ENCODE results near the gene MPP2.

The MPP2 gene

DNA sequence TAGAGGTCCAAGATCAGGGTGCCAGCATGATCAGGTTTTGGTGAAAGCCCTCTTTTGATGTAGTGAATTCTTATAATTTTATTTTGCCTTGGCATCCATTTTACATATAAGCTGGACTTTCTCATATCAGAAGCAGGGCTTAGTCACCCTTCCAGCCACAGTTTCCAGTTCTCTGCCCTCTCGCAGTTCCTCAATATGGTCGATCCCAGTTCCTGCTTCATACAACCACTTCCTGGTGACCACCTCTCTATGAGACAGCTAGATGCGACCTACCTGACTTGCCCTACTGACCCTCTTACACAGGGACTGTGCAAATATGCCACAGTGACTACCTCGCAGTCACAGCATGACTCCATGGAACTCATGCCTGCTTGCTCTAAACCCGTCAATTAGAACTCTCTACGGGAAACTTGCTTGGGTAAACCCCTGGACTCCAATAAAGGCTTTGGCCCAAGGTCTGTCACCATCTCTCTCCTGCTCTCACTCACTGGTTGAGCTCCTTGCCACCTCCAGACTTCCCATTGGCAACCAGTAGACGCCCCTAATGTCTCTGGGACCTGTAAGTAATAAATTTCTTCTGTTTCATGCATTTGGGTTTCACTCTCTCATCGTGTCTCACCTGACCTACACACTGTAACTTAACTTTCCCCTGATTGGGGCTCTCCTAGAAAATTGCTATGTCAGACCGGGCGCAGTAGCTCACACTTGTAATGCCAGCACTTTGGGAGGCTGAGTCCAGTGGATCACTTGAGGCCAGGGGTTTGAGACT is 38.9 kb downstream of the MPP2 start:
- Histone ChIP-seq H3K36me3 (ENCODE audit: insufficient read depth, low read depth, low read length) (no peaks in the 10 kb centered on the region), H3K9me3 (ENCODE audit: insufficient read depth, low read depth, low read length) (no peaks in the 10 kb centered on the region), H3K4me3 (ENCODE audit: low read length) (no peak overlapping the region), H3K27ac (ENCODE audit: low read length) (no peak overlapping the region), H3K9ac (ENCODE audit: low read depth, low read length) (no peak overlapping the region), H3K27me3 (ENCODE audit: insufficient read depth, low read length) (0 out of 2 replicates have a peak, but pooled peaks cover 8% of the 10 kb centered on the region), H3K4me1 (ENCODE audit: insufficient read depth, low read length) (no peaks in the 10 kb centered on the region)

DNA sequence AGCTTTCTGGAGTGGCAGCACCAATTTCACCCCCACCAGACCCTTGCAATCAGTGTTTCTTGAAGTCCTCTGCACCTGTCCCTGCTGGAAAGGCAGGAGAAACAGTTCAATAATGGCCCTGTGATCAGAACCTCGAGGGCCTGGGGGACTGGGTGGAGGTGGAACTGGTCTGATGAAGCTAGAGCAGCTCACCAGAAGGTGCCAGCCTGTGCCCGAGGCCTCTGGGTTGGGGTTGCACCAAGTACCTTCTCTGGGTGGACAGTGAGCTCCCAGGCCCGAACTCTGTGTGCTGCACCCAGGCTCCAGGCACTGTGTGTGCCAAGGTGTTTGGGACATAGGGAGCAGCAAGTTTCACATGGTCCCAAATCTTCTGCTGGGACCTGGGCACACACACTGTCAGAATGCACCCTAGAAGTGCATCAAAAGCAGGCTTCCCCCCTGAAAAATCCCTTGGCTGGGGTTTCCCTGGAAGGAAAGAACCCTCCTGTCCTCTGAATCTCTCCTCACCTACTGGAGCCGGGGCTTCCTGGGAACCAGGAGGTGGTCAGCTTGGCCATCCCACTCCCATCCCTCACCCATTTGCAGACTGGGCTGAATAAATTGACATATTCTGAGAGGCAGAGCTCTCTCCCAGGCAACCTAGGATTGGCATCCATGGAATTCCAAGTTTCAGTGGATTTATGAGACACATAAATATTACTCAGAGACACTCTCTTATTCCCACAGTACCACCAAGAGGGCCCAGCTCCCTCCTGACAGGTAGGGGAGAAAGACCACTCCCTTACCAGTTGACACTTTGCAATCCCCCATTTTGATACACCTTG is 43.0 kb downstream of the MPP2 start:
- H3K27me3 ChIP-seq (ENCODE audit: insufficient read depth, low read length), result 0 out of 2 replicates have a peak, but pooled peaks cover 8% of the 10 kb centered on the region
- no peaks in the 10 kb centered on the region for H3K36me3 ChIP-seq (ENCODE audit: insufficient read depth, low read depth, low read length)
- H3K9ac ChIP-seq (ENCODE audit: low read depth, low read length), result no peak overlapping the region
- no peaks in the 10 kb centered on the region for H3K9me3 ChIP-seq (ENCODE audit: insufficient read depth, low read depth, low read length)
- H3K4me1 ChIP-seq (ENCODE audit: insufficient read depth, low read length), result no peaks in the 10 kb centered on the region
- H3K27ac ChIP-seq (ENCODE audit: low read length), result no peak overlapping the region
- no peak overlapping the region for H3K4me3 ChIP-seq (ENCODE audit: low read length)

DNA sequence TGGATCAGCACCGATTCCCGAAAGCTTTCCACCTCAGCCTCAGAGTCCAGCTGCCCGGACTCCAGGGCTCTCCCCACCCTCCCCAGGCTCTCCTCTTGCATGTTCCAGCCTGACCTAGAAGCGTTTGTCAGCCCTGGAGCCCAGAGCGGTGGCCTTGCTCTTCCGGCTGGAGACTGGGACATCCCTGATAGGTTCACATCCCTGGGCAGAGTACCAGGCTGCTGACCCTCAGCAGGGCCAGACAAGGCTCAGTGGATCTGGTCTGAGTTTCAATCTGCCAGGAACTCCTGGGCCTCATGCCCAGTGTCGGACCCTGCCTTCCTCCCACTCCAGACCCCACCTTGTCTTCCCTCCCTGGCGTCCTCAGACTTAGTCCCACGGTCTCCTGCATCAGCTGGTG is 45.4 kb downstream of the MPP2 start:
- Histone ChIP-seq H3K9me3 (ENCODE audit: insufficient read depth, low read depth, low read length) (no peaks in the 10 kb centered on the region), H3K27ac (ENCODE audit: low read length) (no peak overlapping the region), H3K9ac (ENCODE audit: low read depth, low read length) (no peak overlapping the region), H3K27me3 (ENCODE audit: insufficient read depth, low read length) (0 out of 2 replicates have a peak, but pooled peaks cover under 1% of the 10 kb centered on the region), H3K4me1 (ENCODE audit: insufficient read depth, low read length) (no peaks in the 10 kb centered on the region), H3K4me3 (ENCODE audit: low read length) (no peak overlapping the region), H3K36me3 (ENCODE audit: insufficient read depth, low read depth, low read length) (no peaks in the 10 kb centered on the region)

DNA sequence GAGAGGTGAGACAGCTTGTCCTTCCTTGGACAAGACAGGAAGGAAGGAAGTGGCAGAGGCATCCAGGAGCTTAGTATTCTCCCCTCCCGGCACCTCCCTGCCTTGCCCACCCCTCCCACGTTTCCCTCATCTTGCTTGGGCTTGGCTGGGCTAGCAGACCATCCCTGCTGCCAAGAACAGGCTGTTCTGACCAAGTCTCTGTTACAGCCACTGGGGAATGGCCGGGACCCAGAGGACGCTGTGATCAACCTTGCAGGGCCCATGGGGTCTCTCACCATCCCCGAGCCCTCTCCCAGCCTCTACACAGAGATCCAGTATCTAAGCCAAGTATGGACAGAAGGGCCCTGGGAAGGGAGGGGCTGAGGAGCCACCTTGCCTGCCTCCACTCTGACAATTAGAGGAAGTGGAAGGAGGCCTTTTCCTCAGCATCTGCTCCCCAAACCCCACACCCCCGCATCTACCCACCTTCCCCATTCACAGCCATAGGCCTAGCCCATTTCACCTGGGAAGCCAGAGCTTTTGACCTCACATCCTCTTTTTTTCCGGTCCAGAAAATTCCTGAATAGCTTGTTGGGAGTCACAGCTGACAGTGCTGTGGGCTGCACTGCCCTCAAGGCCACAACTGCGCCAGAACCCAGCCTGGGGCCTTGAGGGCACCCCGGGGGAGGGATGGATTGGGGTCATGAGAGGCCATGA is 46.3 kb downstream of the MPP2 start:
- H3K36me3 ChIP-seq (ENCODE audit: insufficient read depth, low read depth, low read length), result no peaks in the 10 kb centered on the region
- H3K4me3 ChIP-seq (ENCODE audit: low read length), result no peak overlapping the region
- H3K4me1 ChIP-seq (ENCODE audit: insufficient read depth, low read length), result no peaks in the 10 kb centered on the region
- H3K27ac ChIP-seq (ENCODE audit: low read length), result no peak overlapping the region
- H3K9ac ChIP-seq (ENCODE audit: low read depth, low read length), result no peak overlapping the region
- no peaks in the 10 kb centered on the region for H3K27me3 ChIP-seq (ENCODE audit: insufficient read depth, low read length)
- H3K9me3 ChIP-seq (ENCODE audit: insufficient read depth, low read depth, low read length), result no peaks in the 10 kb centered on the region

DNA sequence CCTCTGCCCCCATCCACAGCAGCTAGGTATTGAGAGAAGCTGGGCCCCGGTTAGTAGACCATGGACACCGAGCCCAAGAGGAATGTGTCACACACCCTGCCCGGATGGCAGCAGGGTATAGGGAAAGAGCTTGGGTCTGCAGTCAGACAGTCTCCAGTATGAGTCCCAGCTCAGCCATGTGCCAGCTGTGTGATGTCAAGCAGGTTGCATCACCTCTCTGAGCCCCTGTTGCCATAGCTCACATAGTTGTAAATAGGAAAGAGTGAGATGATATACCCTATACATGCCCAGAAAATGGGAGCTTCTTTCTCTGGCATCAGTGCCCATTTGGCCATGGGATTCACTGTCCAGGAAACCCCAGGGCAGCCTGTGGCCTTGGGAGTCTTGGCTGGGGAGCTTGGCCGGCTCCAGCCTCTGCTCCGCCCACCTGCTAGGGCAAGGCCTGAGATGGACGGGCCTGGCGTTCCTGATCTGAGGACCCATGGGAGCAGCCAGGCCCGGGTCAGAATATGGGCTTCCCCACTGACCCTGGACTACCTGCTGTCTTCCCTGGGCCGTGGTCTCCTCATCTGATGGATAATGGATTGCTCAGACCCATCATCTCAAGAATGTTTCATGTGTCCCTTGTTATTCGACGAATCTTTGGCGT is 47.1 kb downstream of the MPP2 start:
- no peak overlapping the region for H3K27ac ChIP-seq (ENCODE audit: low read length)
- no peak overlapping the region for H3K9ac ChIP-seq (ENCODE audit: low read depth, low read length)
- no peaks in the 10 kb centered on the region for H3K9me3 ChIP-seq (ENCODE audit: insufficient read depth, low read depth, low read length)
- no peaks in the 10 kb centered on the region for H3K36me3 ChIP-seq (ENCODE audit: insufficient read depth, low read depth, low read length)
- no peaks in the 10 kb centered on the region for H3K27me3 ChIP-seq (ENCODE audit: insufficient read depth, low read length)
- no peaks in the 10 kb centered on the region for H3K4me1 ChIP-seq (ENCODE audit: insufficient read depth, low read length)
- H3K4me3 ChIP-seq (ENCODE audit: low read length), result no peak overlapping the region

DNA sequence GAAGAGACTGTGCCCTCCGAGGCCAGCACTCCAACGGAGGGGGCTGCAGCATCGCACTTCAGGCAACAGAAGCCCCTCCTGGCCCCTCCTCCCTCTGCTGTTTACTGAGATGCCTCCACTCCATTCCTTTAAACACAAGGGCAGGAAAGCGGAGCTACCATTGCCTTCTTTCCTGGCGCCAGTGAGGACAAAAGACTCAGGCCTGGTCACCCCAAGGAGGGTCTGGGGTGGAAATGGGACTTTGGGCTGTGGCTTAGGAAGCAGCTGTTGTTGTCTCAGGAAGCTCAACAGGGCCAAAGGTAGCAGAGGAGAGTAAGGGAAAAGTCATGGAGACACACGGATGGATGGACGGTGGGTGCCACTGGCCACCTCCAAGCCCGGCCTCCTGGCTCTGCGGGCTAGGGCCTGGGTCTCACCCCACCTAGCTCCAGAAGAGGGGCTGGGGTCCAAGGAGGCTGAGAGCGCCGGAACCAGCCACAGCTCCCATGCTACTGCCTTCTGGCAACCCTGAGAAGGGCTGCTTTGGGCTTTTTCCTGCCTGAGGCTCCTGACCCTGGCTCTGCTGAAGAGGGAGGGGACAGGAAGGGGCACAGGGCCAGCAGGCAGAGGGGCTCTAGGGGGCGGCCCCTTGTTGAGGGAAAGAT is 49.3 kb downstream of the MPP2 start:
- no peak overlapping the region for H3K4me3 ChIP-seq (ENCODE audit: low read length)
- no peaks in the 10 kb centered on the region for H3K9me3 ChIP-seq (ENCODE audit: insufficient read depth, low read depth, low read length)
- no peaks in the 10 kb centered on the region for H3K4me1 ChIP-seq (ENCODE audit: insufficient read depth, low read length)
- H3K9ac ChIP-seq (ENCODE audit: low read depth, low read length), result no peak overlapping the region
- H3K36me3 ChIP-seq (ENCODE audit: insufficient read depth, low read depth, low read length), result no peaks in the 10 kb centered on the region
- H3K27ac ChIP-seq (ENCODE audit: low read length), result no peak overlapping the region
- no peaks in the 10 kb centered on the region for H3K27me3 ChIP-seq (ENCODE audit: insufficient read depth, low read length)

DNA sequence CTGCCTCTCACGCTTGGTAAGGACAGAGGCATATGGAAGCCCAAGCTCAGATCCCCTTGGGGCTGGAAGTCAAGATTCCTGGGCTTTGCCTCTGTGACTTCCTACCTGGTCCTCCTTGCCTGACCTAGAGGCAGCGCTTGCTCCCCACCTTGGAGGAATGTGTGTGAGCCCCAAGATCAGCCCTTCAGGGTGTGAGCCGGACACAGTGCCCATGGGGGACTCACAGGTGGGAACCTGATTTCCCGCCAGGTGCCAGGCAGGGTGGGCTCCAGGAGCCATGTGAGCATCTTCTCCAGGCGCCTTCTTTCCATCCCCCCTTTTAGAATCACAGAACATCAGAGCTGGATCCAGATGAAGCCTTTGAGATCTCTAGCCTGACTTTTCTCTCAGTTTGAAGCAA is 50.2 kb downstream of the MPP2 start:
- Histone ChIP-seq H3K9me3 (ENCODE audit: insufficient read depth, low read depth, low read length) (no peaks in the 10 kb centered on the region), H3K27ac (ENCODE audit: low read length) (no peak overlapping the region), H3K9ac (ENCODE audit: low read depth, low read length) (no peak overlapping the region), H3K27me3 (ENCODE audit: insufficient read depth, low read length) (no peaks in the 10 kb centered on the region), H3K36me3 (ENCODE audit: insufficient read depth, low read depth, low read length) (no peaks in the 10 kb centered on the region), H3K4me3 (ENCODE audit: low read length) (no peak overlapping the region), H3K4me1 (ENCODE audit: insufficient read depth, low read length) (no peaks in the 10 kb centered on the region)

DNA sequence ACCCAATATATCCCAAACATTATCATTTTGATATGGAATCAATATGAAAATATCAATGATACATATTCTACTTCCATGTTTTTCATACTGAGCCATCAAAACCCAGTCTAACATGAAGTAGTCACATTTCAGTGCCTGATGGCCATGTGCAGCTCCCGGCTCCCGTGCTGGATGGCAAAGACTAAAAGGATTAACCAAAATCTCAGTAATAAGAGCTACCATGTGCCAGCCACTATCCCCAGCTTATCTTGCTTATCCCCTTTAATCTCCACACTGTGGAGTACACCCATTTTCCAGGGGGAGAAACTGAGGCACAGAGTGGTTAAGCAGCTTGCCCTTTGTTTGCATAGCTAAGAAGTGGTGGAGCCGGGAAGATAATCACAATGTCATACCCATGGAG is 51.2 kb downstream of the MPP2 start:
- no peak overlapping the region for H3K27ac ChIP-seq (ENCODE audit: low read length)
- H3K9ac ChIP-seq (ENCODE audit: low read depth, low read length), result no peak overlapping the region
- no peak overlapping the region for H3K4me3 ChIP-seq (ENCODE audit: low read length)
- no peaks in the 10 kb centered on the region for H3K9me3 ChIP-seq (ENCODE audit: insufficient read depth, low read depth, low read length)
- H3K4me1 ChIP-seq (ENCODE audit: insufficient read depth, low read length), result no peaks in the 10 kb centered on the region
- no peaks in the 10 kb centered on the region for H3K36me3 ChIP-seq (ENCODE audit: insufficient read depth, low read depth, low read length)
- H3K27me3 ChIP-seq (ENCODE audit: insufficient read depth, low read length), result no peaks in the 10 kb centered on the region

DNA sequence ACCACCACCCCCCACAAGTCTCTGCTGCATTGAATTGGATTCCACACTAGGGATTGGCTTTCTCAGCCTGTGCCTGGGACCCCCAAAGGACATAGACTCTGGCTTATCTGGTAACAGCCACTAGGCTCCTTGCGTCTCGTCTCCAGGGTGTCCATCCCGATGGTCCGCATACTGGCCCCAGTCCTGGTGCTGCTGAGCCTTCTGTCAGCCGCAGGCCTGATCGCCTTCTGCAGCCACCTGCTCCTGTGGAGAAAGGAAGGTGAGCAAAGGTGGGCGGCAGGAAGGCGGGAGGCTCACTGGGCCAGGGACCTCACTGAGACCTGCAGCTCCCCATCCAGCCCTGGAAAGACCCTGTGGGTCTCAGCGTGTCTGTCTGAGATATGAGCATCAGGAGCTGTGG is 52.3 kb downstream of the MPP2 start:
- Histone ChIP-seq H3K4me3 (ENCODE audit: low read length) (no peak overlapping the region), H3K9ac (ENCODE audit: low read depth, low read length) (no peak overlapping the region), H3K36me3 (ENCODE audit: insufficient read depth, low read depth, low read length) (no peaks in the 10 kb centered on the region), H3K9me3 (ENCODE audit: insufficient read depth, low read depth, low read length) (no peaks in the 10 kb centered on the region), H3K27ac (ENCODE audit: low read length) (no peak overlapping the region), H3K4me1 (ENCODE audit: insufficient read depth, low read length) (no peaks in the 10 kb centered on the region), H3K27me3 (ENCODE audit: insufficient read depth, low read length) (no peaks in the 10 kb centered on the region)

DNA sequence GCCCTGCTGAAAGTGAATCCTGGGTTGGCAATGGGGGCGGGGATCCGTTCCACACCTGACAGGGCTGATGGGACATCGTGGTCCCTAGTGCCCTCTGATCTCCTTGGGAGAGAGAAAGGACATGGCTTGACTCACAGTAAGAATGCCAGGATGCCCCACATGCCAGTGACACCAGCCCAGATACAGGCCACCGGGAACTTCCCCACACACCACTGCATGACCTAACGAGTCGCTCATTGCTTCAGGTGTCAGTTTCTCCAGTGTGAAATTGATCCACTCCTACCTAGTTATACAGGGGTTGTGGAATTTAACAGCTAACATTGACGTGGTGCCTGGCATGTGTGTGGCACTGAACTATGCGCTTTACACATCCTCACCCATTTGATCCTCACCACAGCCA is 52.8 kb downstream of the MPP2 start:
- Histone ChIP-seq H3K9ac (ENCODE audit: low read depth, low read length) (no peak overlapping the region), H3K27me3 (ENCODE audit: insufficient read depth, low read length) (no peaks in the 10 kb centered on the region), H3K36me3 (ENCODE audit: insufficient read depth, low read depth, low read length) (no peaks in the 10 kb centered on the region), H3K4me1 (ENCODE audit: insufficient read depth, low read length) (no peaks in the 10 kb centered on the region), H3K4me3 (ENCODE audit: low read length) (no peak overlapping the region), H3K9me3 (ENCODE audit: insufficient read depth, low read depth, low read length) (no peaks in the 10 kb centered on the region), H3K27ac (ENCODE audit: low read length) (no peak overlapping the region)

DNA sequence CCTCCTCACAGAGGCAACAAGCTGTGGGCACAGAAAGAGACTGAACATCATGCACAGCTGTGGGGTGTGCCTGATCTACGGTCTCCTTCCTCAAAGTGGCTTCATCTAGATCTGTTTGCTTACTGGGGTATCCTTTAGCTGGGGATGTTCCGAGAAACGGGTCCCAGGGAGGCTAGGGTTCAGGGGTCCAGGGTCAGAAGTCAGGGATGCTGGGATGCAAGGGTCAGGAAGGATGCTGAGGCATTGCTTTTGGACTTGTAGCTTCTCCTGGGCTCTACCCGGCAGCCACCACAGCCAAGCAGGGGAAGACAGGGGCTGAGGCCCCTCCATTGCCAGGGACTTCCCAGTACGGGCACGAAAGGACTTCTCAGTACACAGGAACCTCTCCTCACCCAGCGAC is 53.8 kb downstream of the MPP2 start:
- no peaks in the 10 kb centered on the region for H3K27me3 ChIP-seq (ENCODE audit: insufficient read depth, low read length)

More for the DNA sequence above, 53.8 kb downstream of the MPP2 start:
- no peak overlapping the region for H3K9ac ChIP-seq (ENCODE audit: low read depth, low read length)
- no peaks in the 10 kb centered on the region for H3K9me3 ChIP-seq (ENCODE audit: insufficient read depth, low read depth, low read length)
- H3K36me3 ChIP-seq (ENCODE audit: insufficient read depth, low read depth, low read length), result no peaks in the 10 kb centered on the region
- H3K4me3 ChIP-seq (ENCODE audit: low read length), result no peak overlapping the region
- H3K27ac ChIP-seq (ENCODE audit: low read length), result no peak overlapping the region
- H3K4me1 ChIP-seq (ENCODE audit: insufficient read depth, low read length), result no peaks in the 10 kb centered on the region
